ENCODE data around the gene AMDHD2. TPM values are rescaled to one million over a fixed set of nuclear protein-coding genes. Genes with fewer than 3 reads are reported as not detected.

AMDHD2 gene
- total and polyA plus RNA-seq, 4 donors, result 7.5 to 25.3 (median 15.7) TPM

DNA sequence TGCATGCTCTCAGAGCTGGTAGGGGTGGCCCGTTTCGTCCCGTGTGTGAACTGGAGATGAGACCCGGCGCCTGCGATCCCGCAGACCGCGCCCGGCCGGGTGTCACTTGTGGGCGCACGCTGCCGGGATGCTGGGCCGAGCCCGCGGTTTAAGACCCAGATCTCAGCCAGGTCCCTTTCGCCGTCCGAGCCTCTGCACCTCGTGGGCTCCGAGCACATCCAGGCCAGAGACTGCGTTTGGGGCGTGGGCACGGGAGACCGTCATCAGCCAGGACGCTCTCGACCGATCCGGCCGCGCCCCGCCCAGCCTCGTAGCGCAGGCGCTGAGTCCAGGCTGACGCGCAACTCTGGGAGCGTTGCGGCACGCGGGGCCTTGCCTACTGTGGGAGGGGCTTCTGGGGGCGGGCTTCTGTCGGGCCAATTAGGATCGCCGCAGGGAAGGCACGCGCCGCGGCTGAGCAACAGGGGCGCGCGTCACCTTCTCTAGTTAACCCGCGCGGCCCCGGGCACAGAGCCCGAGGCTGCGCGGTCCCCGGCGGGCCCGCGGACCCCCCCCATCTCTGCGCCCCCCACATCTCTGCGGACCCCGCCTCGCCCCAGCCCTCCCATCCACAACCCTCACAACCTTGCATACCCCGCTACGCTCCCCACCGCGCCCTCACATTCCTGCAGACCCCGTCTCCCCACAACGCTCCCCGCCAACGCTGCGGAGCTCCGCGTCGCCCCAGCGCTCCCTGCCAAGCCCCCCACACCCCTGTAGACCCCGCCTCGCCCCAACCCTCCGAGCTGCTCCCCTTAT, 11.7 kb downstream of the AMDHD2 start:
- no peaks in the 10 kb centered on the region for H3K9me3 ChIP-seq (ENCODE audit: control insufficient read depth in 4 of 4, low read length in 3 of 4)
- no peaks in the 10 kb centered on the region for H3K27me3 ChIP-seq (ENCODE audit: control insufficient read depth in 4 of 4, insufficient read depth in 4 of 4, low read length in 3 of 4)
- peak overlapping the region; percentile 81 to 89 for H3K9ac ChIP-seq (ENCODE audit: low read depth in 1 of 2, low read length in 2 of 2)
- peak overlapping the region; percentile 42 to 59 (median 52) for H3K4me3 ChIP-seq (ENCODE audit: low read depth in 1 of 3, low read length in 3 of 3)
- TF ChIP-seq, protein P1, sequence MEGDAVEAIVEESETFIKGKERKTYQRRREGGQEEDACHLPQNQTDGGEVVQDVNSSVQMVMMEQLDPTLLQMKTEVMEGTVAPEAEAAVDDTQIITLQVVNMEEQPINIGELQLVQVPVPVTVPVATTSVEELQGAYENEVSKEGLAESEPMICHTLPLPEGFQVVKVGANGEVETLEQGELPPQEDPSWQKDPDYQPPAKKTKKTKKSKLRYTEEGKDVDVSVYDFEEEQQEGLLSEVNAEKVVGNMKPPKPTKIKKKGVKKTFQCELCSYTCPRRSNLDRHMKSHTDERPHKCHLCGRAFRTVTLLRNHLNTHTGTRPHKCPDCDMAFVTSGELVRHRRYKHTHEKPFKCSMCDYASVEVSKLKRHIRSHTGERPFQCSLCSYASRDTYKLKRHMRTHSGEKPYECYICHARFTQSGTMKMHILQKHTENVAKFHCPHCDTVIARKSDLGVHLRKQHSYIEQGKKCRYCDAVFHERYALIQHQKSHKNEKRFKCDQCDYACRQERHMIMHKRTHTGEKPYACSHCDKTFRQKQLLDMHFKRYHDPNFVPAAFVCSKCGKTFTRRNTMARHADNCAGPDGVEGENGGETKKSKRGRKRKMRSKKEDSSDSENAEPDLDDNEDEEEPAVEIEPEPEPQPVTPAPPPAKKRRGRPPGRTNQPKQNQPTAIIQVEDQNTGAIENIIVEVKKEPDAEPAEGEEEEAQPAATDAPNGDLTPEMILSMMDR (IDR thresholded peaks at IDR 0.05; ENCODE audit: low read depth, low read length, missing input control), result no peak
- TF ChIP-seq HNF4G (IDR thresholded peaks at IDR 0.05) (no peak), YY1 (IDR thresholded peaks at IDR 0.05) (peak; percentile 49), EGR1 (IDR thresholded peaks at IDR 0.05; ENCODE audit: low read depth in 2 of 2) (peak in 1 of 2 donors; percentile 32), GABPA (IDR thresholded peaks at IDR 0.05 in 1 of 2, conservative IDR thresholded peaks at IDR 0.05 in 1 of 2) (peak in 1 of 2 donors; percentile 52), SP1 (IDR thresholded peaks at IDR 0.05) (peak; percentile 74), FOXA2 (IDR thresholded peaks at IDR 0.05) (no peak), FOXA1 (IDR thresholded peaks at IDR 0.05) (peak; percentile 19)
- TF ChIP-seq, protein P2, sequence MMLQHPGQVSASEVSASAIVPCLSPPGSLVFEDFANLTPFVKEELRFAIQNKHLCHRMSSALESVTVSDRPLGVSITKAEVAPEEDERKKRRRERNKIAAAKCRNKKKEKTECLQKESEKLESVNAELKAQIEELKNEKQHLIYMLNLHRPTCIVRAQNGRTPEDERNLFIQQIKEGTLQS (IDR thresholded peaks at IDR 0.05), result no peak
- TF ChIP-seq, protein P3, sequence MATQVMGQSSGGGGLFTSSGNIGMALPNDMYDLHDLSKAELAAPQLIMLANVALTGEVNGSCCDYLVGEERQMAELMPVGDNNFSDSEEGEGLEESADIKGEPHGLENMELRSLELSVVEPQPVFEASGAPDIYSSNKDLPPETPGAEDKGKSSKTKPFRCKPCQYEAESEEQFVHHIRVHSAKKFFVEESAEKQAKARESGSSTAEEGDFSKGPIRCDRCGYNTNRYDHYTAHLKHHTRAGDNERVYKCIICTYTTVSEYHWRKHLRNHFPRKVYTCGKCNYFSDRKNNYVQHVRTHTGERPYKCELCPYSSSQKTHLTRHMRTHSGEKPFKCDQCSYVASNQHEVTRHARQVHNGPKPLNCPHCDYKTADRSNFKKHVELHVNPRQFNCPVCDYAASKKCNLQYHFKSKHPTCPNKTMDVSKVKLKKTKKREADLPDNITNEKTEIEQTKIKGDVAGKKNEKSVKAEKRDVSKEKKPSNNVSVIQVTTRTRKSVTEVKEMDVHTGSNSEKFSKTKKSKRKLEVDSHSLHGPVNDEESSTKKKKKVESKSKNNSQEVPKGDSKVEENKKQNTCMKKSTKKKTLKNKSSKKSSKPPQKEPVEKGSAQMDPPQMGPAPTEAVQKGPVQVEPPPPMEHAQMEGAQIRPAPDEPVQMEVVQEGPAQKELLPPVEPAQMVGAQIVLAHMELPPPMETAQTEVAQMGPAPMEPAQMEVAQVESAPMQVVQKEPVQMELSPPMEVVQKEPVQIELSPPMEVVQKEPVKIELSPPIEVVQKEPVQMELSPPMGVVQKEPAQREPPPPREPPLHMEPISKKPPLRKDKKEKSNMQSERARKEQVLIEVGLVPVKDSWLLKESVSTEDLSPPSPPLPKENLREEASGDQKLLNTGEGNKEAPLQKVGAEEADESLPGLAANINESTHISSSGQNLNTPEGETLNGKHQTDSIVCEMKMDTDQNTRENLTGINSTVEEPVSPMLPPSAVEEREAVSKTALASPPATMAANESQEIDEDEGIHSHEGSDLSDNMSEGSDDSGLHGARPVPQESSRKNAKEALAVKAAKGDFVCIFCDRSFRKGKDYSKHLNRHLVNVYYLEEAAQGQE (IDR thresholded peaks at IDR 0.05), result peak; percentile 62
- TF ChIP-seq, protein P4, sequence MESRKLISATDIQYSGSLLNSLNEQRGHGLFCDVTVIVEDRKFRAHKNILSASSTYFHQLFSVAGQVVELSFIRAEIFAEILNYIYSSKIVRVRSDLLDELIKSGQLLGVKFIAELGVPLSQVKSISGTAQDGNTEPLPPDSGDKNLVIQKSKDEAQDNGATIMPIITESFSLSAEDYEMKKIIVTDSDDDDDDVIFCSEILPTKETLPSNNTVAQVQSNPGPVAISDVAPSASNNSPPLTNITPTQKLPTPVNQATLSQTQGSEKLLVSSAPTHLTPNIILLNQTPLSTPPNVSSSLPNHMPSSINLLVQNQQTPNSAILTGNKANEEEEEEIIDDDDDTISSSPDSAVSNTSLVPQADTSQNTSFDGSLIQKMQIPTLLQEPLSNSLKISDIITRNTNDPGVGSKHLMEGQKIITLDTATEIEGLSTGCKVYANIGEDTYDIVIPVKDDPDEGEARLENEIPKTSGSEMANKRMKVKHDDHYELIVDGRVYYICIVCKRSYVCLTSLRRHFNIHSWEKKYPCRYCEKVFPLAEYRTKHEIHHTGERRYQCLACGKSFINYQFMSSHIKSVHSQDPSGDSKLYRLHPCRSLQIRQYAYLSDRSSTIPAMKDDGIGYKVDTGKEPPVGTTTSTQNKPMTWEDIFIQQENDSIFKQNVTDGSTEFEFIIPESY (IDR thresholded peaks at IDR 0.05), result no peak
- H3K27ac ChIP-seq (ENCODE audit: low read depth in 1 of 2, low read length in 2 of 2), result peak overlapping the region; percentile 98
- peaks cover 8 to 29% (median 15%) of the 10 kb centered on the region in 4 donors for H3K4me1 ChIP-seq (ENCODE audit: control insufficient read depth in 4 of 4, insufficient read depth in 4 of 4, low read length in 3 of 4)
- H3K36me3 ChIP-seq (ENCODE audit: control insufficient read depth in 4 of 4, insufficient read depth in 3 of 4, low read depth in 1 of 4, low read length in 3 of 4), result peaks cover 0 to 6% (median 0%) of the 10 kb centered on the region in 4 donors
- under 1% methylated on average over 84 of the region's 84 CpGs for WGBS
- DNase-seq (ENCODE audit: low spot score), result peak; percentile 97

DNA sequence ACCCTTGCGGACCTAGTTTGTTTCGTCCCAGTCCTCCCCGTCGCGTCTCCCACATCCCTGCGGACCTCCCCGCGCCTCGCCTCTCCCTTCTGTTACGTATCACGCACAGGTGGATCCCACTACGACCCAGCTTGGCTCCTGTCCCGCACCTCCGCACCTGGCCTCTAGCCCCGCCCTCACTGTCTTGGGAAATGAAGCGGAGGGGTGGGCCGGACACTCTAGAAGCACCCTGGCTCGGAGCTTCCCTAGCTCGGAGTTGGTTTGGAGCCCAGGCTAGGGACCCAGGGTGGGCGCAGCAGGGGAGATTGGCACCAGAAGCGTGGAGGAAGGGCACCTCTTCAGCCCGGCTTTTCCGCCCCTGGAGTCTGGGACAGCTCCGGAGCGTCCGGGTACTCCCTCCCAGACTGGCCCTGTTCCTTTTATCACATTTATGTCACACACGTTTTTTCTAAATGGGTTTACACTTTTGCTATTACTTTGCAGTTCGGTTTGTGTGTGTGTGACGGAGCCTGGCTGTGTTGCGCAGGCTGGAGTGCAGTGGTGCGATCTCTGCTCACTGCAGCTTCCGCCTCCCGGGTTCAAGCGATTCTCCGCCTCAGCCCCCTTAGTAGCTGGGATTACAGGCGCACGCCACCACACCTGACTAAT, 12.4 kb downstream of the AMDHD2 start:
- peak overlapping the region; percentile 98 for H3K27ac ChIP-seq (ENCODE audit: low read depth in 1 of 2, low read length in 2 of 2)
- H3K9me3 ChIP-seq (ENCODE audit: control insufficient read depth in 4 of 4, low read length in 3 of 4), result no peaks in the 10 kb centered on the region
- peak; percentile 42 for TF ChIP-seq YY1 (IDR thresholded peaks at IDR 0.05)
- no peak for TF ChIP-seq FOXA1 (IDR thresholded peaks at IDR 0.05)
- peak; percentile 8 for TF ChIP-seq SP1 (IDR thresholded peaks at IDR 0.05)
- TF ChIP-seq, protein P1 (IDR thresholded peaks at IDR 0.05; ENCODE audit: low read depth, low read length, missing input control), result no peak
- TF ChIP-seq HNF4A (conservative IDR thresholded peaks at IDR 0.05), result no peak
- TF ChIP-seq, protein P3 (IDR thresholded peaks at IDR 0.05), result peak; percentile 15
- TF ChIP-seq HNF4G (IDR thresholded peaks at IDR 0.05), result no peak
- TF ChIP-seq, protein P5, sequence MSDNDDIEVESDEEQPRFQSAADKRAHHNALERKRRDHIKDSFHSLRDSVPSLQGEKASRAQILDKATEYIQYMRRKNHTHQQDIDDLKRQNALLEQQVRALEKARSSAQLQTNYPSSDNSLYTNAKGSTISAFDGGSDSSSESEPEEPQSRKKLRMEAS (IDR thresholded peaks at IDR 0.05), result no peak
- no peak for TF ChIP-seq NR2F2 (IDR thresholded peaks at IDR 0.05)
- H3K4me1 ChIP-seq (ENCODE audit: control insufficient read depth in 4 of 4, insufficient read depth in 4 of 4, low read length in 3 of 4), result peaks cover 5 to 24% (median 11%) of the 10 kb centered on the region in 4 donors
- WGBS, result 2% methylated on average over 37 of the region's 37 CpGs
- peak overlapping the region; percentile 42 to 59 (median 52) for H3K4me3 ChIP-seq (ENCODE audit: low read depth in 1 of 3, low read length in 3 of 3)
- H3K27me3 ChIP-seq (ENCODE audit: control insufficient read depth in 4 of 4, insufficient read depth in 4 of 4, low read length in 3 of 4), result no peaks in the 10 kb centered on the region
- peak; percentile 80 for DNase-seq (ENCODE audit: low spot score)
- peaks cover 0 to 6% (median 0%) of the 10 kb centered on the region in 4 donors for H3K36me3 ChIP-seq (ENCODE audit: control insufficient read depth in 4 of 4, insufficient read depth in 3 of 4, low read depth in 1 of 4, low read length in 3 of 4)
- peak overlapping the region; percentile 81 to 89 for H3K9ac ChIP-seq (ENCODE audit: low read depth in 1 of 2, low read length in 2 of 2)

Data from liver (tissue), 9 donors.